Measurements from ENCODE around the gene DPRX. TPM values are rescaled to one million over a fixed set of nuclear protein-coding genes. Genes with fewer than 3 reads are reported as not detected.
"Not testable (repeated sequence)": the region's sequence is repeated elsewhere in the genome, so short reads cannot be mapped to it uniquely, and the experiment has no call there.

DPRX gene
- total and polyA plus RNA-seq, 2 donors (not counting 3 experiments of a cell fraction or from before 2014, with no cell fraction given): not detected

GRCh38 chr19:53664760-53665159, 33.0 kb downstream of the DPRX start:
- ChIA-PET CTCF (no interaction called here), POLR2A (no interaction called here)
- dilution Hi-C loops (cut with MboI; ENCODE audit: extremely low pct_ligation_motif_present, low sequenced_read_pairs): no loop called here

GRCh38 chr19:53666331-53666730, 34.5 kb downstream of the DPRX start:
- CTCF ChIA-PET; H4K20me1 ChIP-seq (replicated peaks; ENCODE audit: control insufficient read depth, extremely low read depth, insufficient read depth, low read length); H3K9me3 ChIP-seq (replicated peaks; ENCODE audit: control insufficient read depth, insufficient read depth, low read length); H3K27ac ChIP-seq (ENCODE audit: insufficient read depth, low read depth, low read length); H3K9me1 ChIP-seq (replicated peaks; ENCODE audit: control insufficient read depth, extremely low read depth, insufficient read depth, low read length); H3K4me2 ChIP-seq (ENCODE audit: insufficient read depth, low read length); intact Hi-C loops (cut with micrococcal nuclease); H3K4me3 ChIP-seq (replicated peaks in 1 of 3; ENCODE audit: insufficient read depth in 1 of 3, low read depth in 1 of 3, low read length in 3 of 3); H3K27me3 ChIP-seq (ENCODE audit: control insufficient read depth in 2 of 2, insufficient read depth in 2 of 2, low read length in 2 of 2); H3K79me2 ChIP-seq (ENCODE audit: control insufficient read depth, insufficient read depth, low read length); BruUV-seq (replicated peaks); DNase-seq (ENCODE audit: low read depth, low spot score); H3K4me1 ChIP-seq (ENCODE audit: control insufficient read depth, extremely low read depth, insufficient read depth, low read length); H3K36me3 ChIP-seq (ENCODE audit: control insufficient read depth in 2 of 2, extremely low read depth in 1 of 2, insufficient read depth in 2 of 2, low read length in 2 of 2); dilution Hi-C loops (cut with MboI; ENCODE audit: extremely low pct_ligation_motif_present, low sequenced_read_pairs); POLR2A ChIA-PET; H3K9ac ChIP-seq (replicated peaks; ENCODE audit: extremely low read depth, insufficient read depth, low read length); H2AFZ ChIP-seq (ENCODE audit: low read depth, low read length); FAIRE-seq: not testable (repeated sequence)

More at GRCh38 chr19:53664760-53665159, 33.0 kb downstream of the DPRX start:
- H3K9ac ChIP-seq (replicated peaks; ENCODE audit: extremely low read depth, insufficient read depth, low read length): no peak overlapping the region
- H4K20me1 ChIP-seq (replicated peaks; ENCODE audit: control insufficient read depth, extremely low read depth, insufficient read depth, low read length): no peaks in the 10 kb centered on the region
- no TSS peak for BruUV-seq (replicated peaks)
- H3K4me3 ChIP-seq (replicated peaks in 1 of 3; ENCODE audit: insufficient read depth in 1 of 3, low read depth in 1 of 3, low read length in 3 of 3): no peak overlapping the region
- H3K27ac ChIP-seq (ENCODE audit: insufficient read depth, low read depth, low read length): no peak overlapping the region
- H3K36me3 ChIP-seq (ENCODE audit: control insufficient read depth in 2 of 2, extremely low read depth in 1 of 2, insufficient read depth in 2 of 2, low read length in 2 of 2): no peaks in the 10 kb centered on the region
- TF ChIP-seq, protein P1, sequence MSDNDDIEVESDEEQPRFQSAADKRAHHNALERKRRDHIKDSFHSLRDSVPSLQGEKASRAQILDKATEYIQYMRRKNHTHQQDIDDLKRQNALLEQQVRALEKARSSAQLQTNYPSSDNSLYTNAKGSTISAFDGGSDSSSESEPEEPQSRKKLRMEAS (IDR thresholded peaks at IDR 0.05; ENCODE audit: insufficient read depth, insufficient read length): no peak
- no peak overlapping the region for H3K4me2 ChIP-seq (ENCODE audit: insufficient read depth, low read length)
- FAIRE-seq: no peak
- H3K27me3 ChIP-seq (ENCODE audit: control insufficient read depth in 2 of 2, insufficient read depth in 2 of 2, low read length in 2 of 2): no peaks in the 10 kb centered on the region
- H3K9me1 ChIP-seq (replicated peaks; ENCODE audit: control insufficient read depth, extremely low read depth, insufficient read depth, low read length): no peaks in the 10 kb centered on the region
- peaks cover 4% of the 10 kb centered on the region for H3K9me3 ChIP-seq (replicated peaks; ENCODE audit: control insufficient read depth, insufficient read depth, low read length)
- DNase-seq (ENCODE audit: low read depth, low spot score): no peak
- H3K4me1 ChIP-seq (ENCODE audit: control insufficient read depth, extremely low read depth, insufficient read depth, low read length): no peaks in the 10 kb centered on the region
- no peaks in the 10 kb centered on the region for H3K79me2 ChIP-seq (ENCODE audit: control insufficient read depth, insufficient read depth, low read length)
- intact Hi-C loops (cut with micrococcal nuclease): no loop called here
- H2AFZ ChIP-seq (ENCODE audit: low read depth, low read length): no peak overlapping the region

GRCh38 chr19:53668804-53669203, 37.0 kb downstream of the DPRX start:
- DNase-seq (ENCODE audit: low read depth, low spot score); H3K36me3 ChIP-seq (ENCODE audit: control insufficient read depth in 2 of 2, extremely low read depth in 1 of 2, insufficient read depth in 2 of 2, low read length in 2 of 2); H3K9me1 ChIP-seq (replicated peaks; ENCODE audit: control insufficient read depth, extremely low read depth, insufficient read depth, low read length); H3K9me3 ChIP-seq (replicated peaks; ENCODE audit: control insufficient read depth, insufficient read depth, low read length); H3K9ac ChIP-seq (replicated peaks; ENCODE audit: extremely low read depth, insufficient read depth, low read length); H3K79me2 ChIP-seq (ENCODE audit: control insufficient read depth, insufficient read depth, low read length); H3K27me3 ChIP-seq (ENCODE audit: control insufficient read depth in 2 of 2, insufficient read depth in 2 of 2, low read length in 2 of 2); H3K4me2 ChIP-seq (ENCODE audit: insufficient read depth, low read length); H2AFZ ChIP-seq (ENCODE audit: low read depth, low read length); CTCF ChIA-PET; POLR2A ChIA-PET; BruUV-seq (replicated peaks); intact Hi-C loops (cut with micrococcal nuclease); H4K20me1 ChIP-seq (replicated peaks; ENCODE audit: control insufficient read depth, extremely low read depth, insufficient read depth, low read length); H3K4me1 ChIP-seq (ENCODE audit: control insufficient read depth, extremely low read depth, insufficient read depth, low read length); FAIRE-seq; H3K27ac ChIP-seq (ENCODE audit: insufficient read depth, low read depth, low read length); dilution Hi-C loops (cut with MboI; ENCODE audit: extremely low pct_ligation_motif_present, low sequenced_read_pairs); H3K4me3 ChIP-seq (replicated peaks in 1 of 3; ENCODE audit: insufficient read depth in 1 of 3, low read depth in 1 of 3, low read length in 3 of 3): not testable (repeated sequence)

All from endothelial cell of umbilical vein (primary cell).